Liver (tissue), 3 donors: Measurements from ENCODE around the gene C10orf88.

Source experiments
- ATF3 ChIP-seq: IDR thresholded peaks from 2 replicates; pipeline ENCODE4 v1.6.1; 2016; ENCODE audit warnings: antibody characterized with exemption
- FOXA1 ChIP-seq: IDR thresholded peaks from 2 replicates; pipeline ENCODE4 v1.6.1; 2016; ENCODE audit warnings: antibody characterized with exemption
- RAD21 ChIP-seq, 2 donors: IDR thresholded peaks; 2 replicates each; pipeline ENCODE4 v1.6.1; 2016; ENCODE audit warnings: antibody characterized with exemption in 2 of 2, mild to moderate bottlenecking in 2 of 2
- REST ChIP-seq: IDR thresholded peaks from 2 replicates; pipeline ENCODE4 v1.6.1; 2016; ENCODE audit warnings: antibody characterized with exemption, mild to moderate bottlenecking
- RXRA ChIP-seq, 2 donors: IDR thresholded peaks; 2 replicates each; pipeline ENCODE4 v1.6.1; 2017 to 2018; ENCODE audit warnings: antibody characterized with exemption in 2 of 2, mild to moderate bottlenecking in 1 of 2
- ZBTB33 ChIP-seq: IDR thresholded peaks from 2 replicates; pipeline ENCODE4 v1.6.1; 2016; ENCODE audit warnings: antibody characterized with exemption
- TF ChIP-seq, protein P1 (sequence below): fragments of 150-350 bp; IDR thresholded peaks from 2 replicates; pipeline ENCODE4 v1.5.1; 2017; ENCODE audit warnings: improper control_type of control experiment, low read depth, low read length; ENCODE audit not compliant: missing input control
- TF ChIP-seq, protein P2 (sequence below): IDR thresholded peaks from 2 replicates; pipeline ENCODE4 v1.6.1; 2016; ENCODE audit warnings: antibody characterized with exemption
- donor health status: healthy.
- donor health status: healthy.

GRCh38 chr10:122968698-122969097 lies 14.7 kb upstream of the C10orf88 start:
- TF ChIP-seq ATF3 (no peak), RXRA (IDR thresholded peaks at IDR 0.05) (no peak), REST (no peak), RAD21 (IDR thresholded peaks at IDR 0.05) (no peak), FOXA1 (no peak), ZBTB33 (no peak)
- TF ChIP-seq, protein P1, sequence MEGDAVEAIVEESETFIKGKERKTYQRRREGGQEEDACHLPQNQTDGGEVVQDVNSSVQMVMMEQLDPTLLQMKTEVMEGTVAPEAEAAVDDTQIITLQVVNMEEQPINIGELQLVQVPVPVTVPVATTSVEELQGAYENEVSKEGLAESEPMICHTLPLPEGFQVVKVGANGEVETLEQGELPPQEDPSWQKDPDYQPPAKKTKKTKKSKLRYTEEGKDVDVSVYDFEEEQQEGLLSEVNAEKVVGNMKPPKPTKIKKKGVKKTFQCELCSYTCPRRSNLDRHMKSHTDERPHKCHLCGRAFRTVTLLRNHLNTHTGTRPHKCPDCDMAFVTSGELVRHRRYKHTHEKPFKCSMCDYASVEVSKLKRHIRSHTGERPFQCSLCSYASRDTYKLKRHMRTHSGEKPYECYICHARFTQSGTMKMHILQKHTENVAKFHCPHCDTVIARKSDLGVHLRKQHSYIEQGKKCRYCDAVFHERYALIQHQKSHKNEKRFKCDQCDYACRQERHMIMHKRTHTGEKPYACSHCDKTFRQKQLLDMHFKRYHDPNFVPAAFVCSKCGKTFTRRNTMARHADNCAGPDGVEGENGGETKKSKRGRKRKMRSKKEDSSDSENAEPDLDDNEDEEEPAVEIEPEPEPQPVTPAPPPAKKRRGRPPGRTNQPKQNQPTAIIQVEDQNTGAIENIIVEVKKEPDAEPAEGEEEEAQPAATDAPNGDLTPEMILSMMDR: no peak
- TF ChIP-seq, protein P2, sequence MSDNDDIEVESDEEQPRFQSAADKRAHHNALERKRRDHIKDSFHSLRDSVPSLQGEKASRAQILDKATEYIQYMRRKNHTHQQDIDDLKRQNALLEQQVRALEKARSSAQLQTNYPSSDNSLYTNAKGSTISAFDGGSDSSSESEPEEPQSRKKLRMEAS: no peak
